ENCODE results near the gene LRP1-AS.

- TF ChIP-seq, protein P1, sequence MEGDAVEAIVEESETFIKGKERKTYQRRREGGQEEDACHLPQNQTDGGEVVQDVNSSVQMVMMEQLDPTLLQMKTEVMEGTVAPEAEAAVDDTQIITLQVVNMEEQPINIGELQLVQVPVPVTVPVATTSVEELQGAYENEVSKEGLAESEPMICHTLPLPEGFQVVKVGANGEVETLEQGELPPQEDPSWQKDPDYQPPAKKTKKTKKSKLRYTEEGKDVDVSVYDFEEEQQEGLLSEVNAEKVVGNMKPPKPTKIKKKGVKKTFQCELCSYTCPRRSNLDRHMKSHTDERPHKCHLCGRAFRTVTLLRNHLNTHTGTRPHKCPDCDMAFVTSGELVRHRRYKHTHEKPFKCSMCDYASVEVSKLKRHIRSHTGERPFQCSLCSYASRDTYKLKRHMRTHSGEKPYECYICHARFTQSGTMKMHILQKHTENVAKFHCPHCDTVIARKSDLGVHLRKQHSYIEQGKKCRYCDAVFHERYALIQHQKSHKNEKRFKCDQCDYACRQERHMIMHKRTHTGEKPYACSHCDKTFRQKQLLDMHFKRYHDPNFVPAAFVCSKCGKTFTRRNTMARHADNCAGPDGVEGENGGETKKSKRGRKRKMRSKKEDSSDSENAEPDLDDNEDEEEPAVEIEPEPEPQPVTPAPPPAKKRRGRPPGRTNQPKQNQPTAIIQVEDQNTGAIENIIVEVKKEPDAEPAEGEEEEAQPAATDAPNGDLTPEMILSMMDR (IDR thresholded peaks at IDR 0.05; ENCODE audit: borderline replicate concordance, extremely low read depth, low read length, poor library complexity, severe bottlenecking): no peak
- TF ChIP-seq EZH2 (IDR thresholded peaks at IDR 0.05; ENCODE audit: borderline replicate concordance, low read depth, low read length, severe bottlenecking): no peak
Measured at GRCh38 chr12:57187222-57188089, 40.0 kb upstream of the LRP1-AS start.

Measured in DND-41 (cell line).